Mammary epithelial cell (primary cell): ENCODE results near the gene TPM4.

Experiments used
- EZH2 ChIP-seq: IDR thresholded peaks from 2 replicates; pipeline ENCODE4 v1.6.1; 2012; ENCODE audit warnings: low read length, inconsistent platforms, borderline replicate concordance
- TF ChIP-seq, protein P1 (sequence below), 2 donors: IDR thresholded peaks in 1 of 2; conservative IDR thresholded peaks in 1 of 2; 2 replicates each; pipeline ENCODE4 v1.5.1; 2011 to 2012; ENCODE audit warnings: inconsistent platforms in 2 of 2, low read length in 2 of 2, mild to moderate bottlenecking in 2 of 2, control low read depth in 1 of 2, low read depth in 1 of 2; ENCODE audit not compliant: insufficient read depth in 1 of 2; ENCODE audit errors: extremely low read depth in 1 of 2

DNA sequence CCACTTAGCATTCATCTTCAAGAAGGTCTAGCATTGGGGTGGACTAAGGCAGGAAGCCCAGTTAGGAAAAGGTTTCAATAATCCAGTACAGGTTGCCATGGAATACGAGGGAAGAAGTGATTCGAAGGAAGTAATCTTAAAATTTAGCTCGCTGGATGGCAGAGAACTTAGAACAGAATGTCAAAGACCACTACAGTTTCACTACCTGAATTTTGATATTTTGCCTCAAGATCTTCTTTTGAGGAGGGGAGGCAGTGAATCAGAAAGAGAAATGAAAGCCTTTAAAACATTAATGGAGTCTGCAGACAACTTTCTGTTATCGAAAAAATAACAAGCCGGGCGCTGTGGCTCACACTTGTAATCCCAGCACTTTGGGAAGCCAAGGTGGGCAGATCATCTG, 28.4 kb downstream of the TPM4 start:
- TF ChIP-seq, protein P1, sequence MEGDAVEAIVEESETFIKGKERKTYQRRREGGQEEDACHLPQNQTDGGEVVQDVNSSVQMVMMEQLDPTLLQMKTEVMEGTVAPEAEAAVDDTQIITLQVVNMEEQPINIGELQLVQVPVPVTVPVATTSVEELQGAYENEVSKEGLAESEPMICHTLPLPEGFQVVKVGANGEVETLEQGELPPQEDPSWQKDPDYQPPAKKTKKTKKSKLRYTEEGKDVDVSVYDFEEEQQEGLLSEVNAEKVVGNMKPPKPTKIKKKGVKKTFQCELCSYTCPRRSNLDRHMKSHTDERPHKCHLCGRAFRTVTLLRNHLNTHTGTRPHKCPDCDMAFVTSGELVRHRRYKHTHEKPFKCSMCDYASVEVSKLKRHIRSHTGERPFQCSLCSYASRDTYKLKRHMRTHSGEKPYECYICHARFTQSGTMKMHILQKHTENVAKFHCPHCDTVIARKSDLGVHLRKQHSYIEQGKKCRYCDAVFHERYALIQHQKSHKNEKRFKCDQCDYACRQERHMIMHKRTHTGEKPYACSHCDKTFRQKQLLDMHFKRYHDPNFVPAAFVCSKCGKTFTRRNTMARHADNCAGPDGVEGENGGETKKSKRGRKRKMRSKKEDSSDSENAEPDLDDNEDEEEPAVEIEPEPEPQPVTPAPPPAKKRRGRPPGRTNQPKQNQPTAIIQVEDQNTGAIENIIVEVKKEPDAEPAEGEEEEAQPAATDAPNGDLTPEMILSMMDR (conservative IDR thresholded peaks at IDR 0.05 in 1 of 2, IDR thresholded peaks at IDR 0.05 in 1 of 2; ENCODE audit: extremely low read depth in 1 of 2, insufficient read depth in 1 of 2, low read depth in 1 of 2, low read length in 2 of 2) = no peak
- TF ChIP-seq EZH2 = no peak
